Mesenteric fat pad (tissue), 1 donor: ENCODE measurements around the gene RGSL1. TPM values are rescaled to one million over a fixed set of nuclear protein-coding genes. Genes with fewer than 3 reads are reported as not detected.

ENCODE experiments used
- total RNA-seq: library from RNA; stranded (reverse); fragmentation: NEBNext Ultra II Directional; extraction: Animal tissue kit (Norgen Biotek cat#: 25700); gene quantifications from one replicate; pipeline ENCODE4 v1.2.1, GENCODE V29; 2021
- donor health status: DM: yes; HTN: yes; CAD: no.

RGSL1 gene
- total RNA-seq, 1 donor from 2014 or later: not detected

Other genes starting within 250 kb of the RGSL1 start
- 5,065 TPM for gene GLUL, start 58.4 kb upstream of the RGSL1 start, total RNA-seq
- gene TEDDM1, start 49.5 kb upstream of the RGSL1 start, total RNA-seq: not detected
- 7.3 TPM for gene RNASEL, start 139.1 kb downstream of the RGSL1 start, total RNA-seq
- 25.0 TPM for gene RGS16, start 154.2 kb downstream of the RGSL1 start, total RNA-seq
- not detected for gene RGS8, start 234.4 kb downstream of the RGSL1 start, total RNA-seq